Spleen (tissue), 7 donors: ENCODE measurements around the gene MSMP.

ENCODE experiments used
- CTCF ChIP-seq, 11 experiments: fragments of 200-600 bp in 7 of 11; fragments of 450-650 bp in 4 of 11; sonication (generic) in 4 of 11; IDR thresholded peaks in 8 of 11; conservative IDR thresholded peaks in 3 of 11; 1 replicate in 7 of 11; 2 replicates in 4 of 11; pipeline versions ENCODE4 v1.4.0 to v1.8.0; 2016 to 2021; ENCODE audit warnings: antibody characterized with exemption in 11 of 11, inconsistent platforms in 4 of 11, mild to moderate bottlenecking in 1 of 11
- POLR2A ChIP-seq, 3 donors: fragments of 450-650 bp; IDR thresholded peaks; one replicate each; pipeline ENCODE4 v1.5.1; 2017; ENCODE audit warnings: antibody characterized with exemption in 3 of 3, mild to moderate bottlenecking in 1 of 3
- donor health status: DM: no; HTN: no; CAD: no; lungs with moderate emphysema.
- donor health status: DM: no; HTN: no; CAD: no.
- donor health status: DM: no; HTN: no; CAD: no.

GRCh38 chr9:35771534-35771933 lies 17.5 kb upstream of the MSMP start:
- TF ChIP-seq POLR2A (IDR thresholded peaks at IDR 0.05) (no peak), CTCF (IDR thresholded peaks at IDR 0.05 in 8 of 11, conservative IDR thresholded peaks at IDR 0.05 in 3 of 11) (no peak)
